SHP77 (cell line): ENCODE data around the gene NOL9.
"Not testable (repeated sequence)": the region's sequence is repeated elsewhere in the genome, so short reads cannot be mapped to it uniquely, and the experiment has no call there.

ENCODE experiments used
- DNase-seq, 2 experiments: peaks; one replicate each; lab custom pipeline; 2025; lab: John Stamatoyannopoulos, UW

The NOL9 gene

GRCh38 chr1:6554031-6554906 lies at the start of gene NOL9:
NOL9 (minus strand) TSS chr1:6554513; CDS start chr1:6554502, 11 bp downstream.
- peak; percentile 74 to 86 for DNase-seq

- DNase-seq, result no peak
Measured at GRCh38 chr1:6603238-6603914, 49.1 kb upstream of the NOL9 start.

GRCh38 chr1:6602669-6603237 lies 48.4 kb upstream of the NOL9 start, which contains the start of gene KLHL21:
KLHL21 (minus strand) TSS chr1:6602869; CDS start chr1:6602817, 52 bp downstream.
- DNase-seq, result peak; percentile 63 to 79

GRCh38 chr1:6601923-6602668 lies 47.8 kb upstream of the NOL9 start:
- peak; percentile 62 to 63 for DNase-seq

GRCh38 chr1:6601049-6601922 lies 47.0 kb upstream of the NOL9 start:
- no peak for DNase-seq

GRCh38 chr1:6600410-6601048 lies 46.2 kb upstream of the NOL9 start:
- no peak for DNase-seq

- not testable (repeated sequence) for DNase-seq
Measured at GRCh38 chr1:6599991-6600390, 45.7 kb upstream of the NOL9 start.

- no peak for DNase-seq
Measured at GRCh38 chr1:6599141-6599975, 45.0 kb upstream of the NOL9 start.

GRCh38 chr1:6597777-6598131 lies 43.4 kb upstream of the NOL9 start:
- DNase-seq, result no peak

GRCh38 chr1:6596886-6597776 lies 42.8 kb upstream of the NOL9 start:
- DNase-seq, result no peak

GRCh38 chr1:6596351-6596750 lies 42.0 kb upstream of the NOL9 start:
- no peak for DNase-seq

- no peak for DNase-seq
Measured at GRCh38 chr1:6594977-6595740, 40.8 kb upstream of the NOL9 start.

- no peak for DNase-seq
Measured at GRCh38 chr1:6593810-6594209, 39.5 kb upstream of the NOL9 start.

- no peak for DNase-seq
Measured at GRCh38 chr1:6592865-6593593, 38.7 kb upstream of the NOL9 start.

- no peak for DNase-seq
Measured at GRCh38 chr1:6592441-6592840, 38.1 kb upstream of the NOL9 start.

- no peak for DNase-seq
Measured at GRCh38 chr1:6591644-6592043, 37.3 kb upstream of the NOL9 start.

- no peak for DNase-seq
Measured at GRCh38 chr1:6591222-6591621, 36.9 kb upstream of the NOL9 start.
